NCI-H128 (cell line): ENCODE results near the gene DNAJC28.
A peak's percentile ranks its signal among the peaks of the same experiment; 100 is the strongest.
"Not testable (repeated sequence)": the region's sequence is repeated elsewhere in the genome, so short reads cannot be mapped to it uniquely, and the experiment has no call there.

ENCODE experiments used
- DNase-seq: peaks from one replicate; lab custom pipeline; 2025; ENCODE audit not compliant: unreplicated experiment; lab: John Stamatoyannopoulos, UW

DNAJC28 gene

GRCh38 chr21:33481314-33481943 is 10.1 kb downstream of the DNAJC28 start:
- no peak for DNase-seq

GRCh38 chr21:33480481-33481103 is 10.9 kb downstream of the DNAJC28 start:
- no peak for DNase-seq

GRCh38 chr21:33479679-33480480 is 11.6 kb downstream of the DNAJC28 start, which contains the start of gene TMEM50B:
Gene TMEM50B (minus strand): TSS chr21:33479974. CDS start chr21:33468885, 11,089 bp downstream.
- peak; percentile 86 for DNase-seq

- DNase-seq = no peak
Measured at GRCh38 chr21:33478935-33479678, 12.4 kb downstream of the DNAJC28 start.

- DNase-seq = no peak
Measured at GRCh38 chr21:33478182-33478581, 13.3 kb downstream of the DNAJC28 start.

GRCh38 chr21:33477066-33477465 is 14.4 kb downstream of the DNAJC28 start:
- no peak for DNase-seq

GRCh38 chr21:33473344-33473743 is 18.2 kb downstream of the DNAJC28 start:
- DNase-seq = no peak

GRCh38 chr21:33470701-33471100 is 20.8 kb downstream of the DNAJC28 start:
- no peak for DNase-seq

- DNase-seq = not testable (repeated sequence)
Measured at GRCh38 chr21:33469183-33469582, 22.3 kb downstream of the DNAJC28 start.

- no peak for DNase-seq
Measured at GRCh38 chr21:33461538-33462250, 29.8 kb downstream of the DNAJC28 start.

GRCh38 chr21:33458861-33459260 is 32.7 kb downstream of the DNAJC28 start:
- DNase-seq = no peak

- DNase-seq = no peak
Measured at GRCh38 chr21:33455686-33456446, 35.6 kb downstream of the DNAJC28 start.

- DNase-seq = no peak
Measured at GRCh38 chr21:33452362-33452761, 39.2 kb downstream of the DNAJC28 start.

- DNase-seq = no peak
Measured at GRCh38 chr21:33451634-33452071, 39.9 kb downstream of the DNAJC28 start.

GRCh38 chr21:33449616-33450015 is 41.9 kb downstream of the DNAJC28 start:
- no peak for DNase-seq

GRCh38 chr21:33446620-33447019 is 44.9 kb downstream of the DNAJC28 start:
- DNase-seq = not testable (repeated sequence)

GRCh38 chr21:33444499-33444898 is 47.0 kb downstream of the DNAJC28 start:
- no peak for DNase-seq

- no peak for DNase-seq
Measured at GRCh38 chr21:33443194-33443593, 48.3 kb downstream of the DNAJC28 start.
